Endothelial cell of umbilical vein (primary cell): ENCODE measurements around the gene LRRC8E. TPM values are rescaled to one million over a fixed set of nuclear protein-coding genes. Genes with fewer than 3 reads are reported as not detected.

Source experiments
- BruUV-seq: library from RNA; stranded (reverse); fragments of 400-500 nt; replicated peaks from 2 replicates; lab custom pipeline; 2021; lab: Mats Ljungman, UMichigan
- CTCF ChIA-PET: fragments of 300-600, 350-600 bp; sonication (Branson Sonifier 250); formaldehyde crosslinking; loops from one replicate; lab custom pipeline; 2021; ENCODE audit warnings: antibody characterized with exemption, inconsistent platforms; lab: Charles Lee
- POLR2A ChIA-PET: fragments of 300-600, 350-600 bp; sonication (Branson Sonifier 250); formaldehyde crosslinking; loops from one replicate; lab custom pipeline; 2021; ENCODE audit warnings: antibody characterized with exemption, inconsistent platforms; lab: Charles Lee
- DNase-seq: peaks from one replicate; pipeline ENCODE4 v3.0.0-alpha.2; 2011; ENCODE audit warnings: low read depth, low spot score
- FAIRE-seq: peaks from 2 replicates; lab custom pipeline; 2011; peaks lifted over from hg19 to GRCh38; lab: Jason Lieb, UNC
- H2AFZ ChIP-seq: 2 replicates; pipeline ENCODE4 v1.6.0; 2012; ENCODE audit warnings: low read depth, low read length, control low read depth, inconsistent platforms
- H3K27ac ChIP-seq: 2 replicates; pipeline ENCODE4 v1.5.1; 2011; ENCODE audit warnings: low read depth, mild to moderate bottlenecking, control low read depth, low read length, moderate library complexity; ENCODE audit not compliant: insufficient read depth
- H3K27me3 ChIP-seq, 2 experiments: 2 replicates each; pipeline versions ENCODE4 v1.6.0 to v1.6.1; 2011; ENCODE audit warnings: low read length in 2 of 2, mixed read lengths in 1 of 2; ENCODE audit not compliant: control insufficient read depth in 2 of 2, insufficient read depth in 2 of 2
- H3K36me3 ChIP-seq, 2 experiments: 2 replicates in 1 of 2; 3 replicates in 1 of 2; pipeline ENCODE4 v1.5.1; 2011; ENCODE audit warnings: low read length in 2 of 2, mild to moderate bottlenecking in 1 of 2, moderate library complexity in 1 of 2; ENCODE audit not compliant: control insufficient read depth in 2 of 2, insufficient read depth in 2 of 2; ENCODE audit errors: extremely low read depth in 1 of 2
- H3K4me1 ChIP-seq: 3 replicates; pipeline ENCODE4 v1.5.1; 2011; ENCODE audit warnings: mild to moderate bottlenecking, low read length; ENCODE audit not compliant: control insufficient read depth, insufficient read depth; ENCODE audit errors: extremely low read depth
- H3K4me2 ChIP-seq: 2 replicates; pipeline ENCODE4 v1.6.1; 2011; ENCODE audit warnings: low read length, control low read depth, mixed read lengths; ENCODE audit not compliant: insufficient read depth
- H3K4me3 ChIP-seq, 3 experiments: fragments of 200-600 bp in 1 of 3; sonication (generic), shearing (Covaris generic) in 1 of 3; replicated peaks in 1 of 3; 2 replicates each; pipeline ENCODE4 v1.5.1; 2011 to 2016; ENCODE audit warnings: control low read depth in 3 of 3, low read length in 3 of 3, mild to moderate bottlenecking in 2 of 3, inconsistent platforms in 1 of 3, low read depth in 1 of 3, moderate library complexity in 1 of 3; ENCODE audit not compliant: insufficient read depth in 1 of 3
- H3K79me2 ChIP-seq: 2 replicates; pipeline ENCODE4 v1.6.0; 2012; ENCODE audit warnings: low read length, inconsistent platforms; ENCODE audit not compliant: control insufficient read depth, insufficient read depth
- H3K9ac ChIP-seq: replicated peaks from 2 replicates; pipeline ENCODE3; 2011; ENCODE audit warnings: low read length, control low read depth; ENCODE audit not compliant: insufficient read depth; ENCODE audit errors: extremely low read depth
- H3K9me1 ChIP-seq: replicated peaks from 3 replicates; pipeline ENCODE4 v1.6.0; 2011; ENCODE audit warnings: mild to moderate bottlenecking, low read length; ENCODE audit not compliant: control insufficient read depth, insufficient read depth; ENCODE audit errors: extremely low read depth
- H3K9me3 ChIP-seq: replicated peaks from 2 replicates; pipeline ENCODE4 v1.5.1; 2012; ENCODE audit warnings: low read length, inconsistent platforms; ENCODE audit not compliant: control insufficient read depth, insufficient read depth
- H4K20me1 ChIP-seq: replicated peaks from 2 replicates; pipeline ENCODE3; 2011; ENCODE audit warnings: mild to moderate bottlenecking, low read length; ENCODE audit not compliant: control insufficient read depth, insufficient read depth; ENCODE audit errors: extremely low read depth
- EZH2 ChIP-seq: IDR thresholded peaks from 2 replicates; pipeline ENCODE4 v1.6.1; 2012; ENCODE audit warnings: borderline replicate concordance, low read depth, mild to moderate bottlenecking, moderate library complexity, low read length, inconsistent platforms; ENCODE audit not compliant: severe bottlenecking
- FOS ChIP-seq: IDR thresholded peaks from 2 replicates; pipeline ENCODE4 v1.6.1; 2011; ENCODE audit warnings: mild to moderate bottlenecking, low read length, moderate library complexity, borderline replicate concordance; ENCODE audit not compliant: insufficient read depth
- GATA2 ChIP-seq: IDR thresholded peaks from 2 replicates; pipeline ENCODE4 v1.7.0; 2011; ENCODE audit warnings: low read depth, mild to moderate bottlenecking, moderate library complexity, mixed read lengths, low read length; ENCODE audit not compliant: insufficient read length, insufficient read depth
- JUN ChIP-seq: IDR thresholded peaks from 2 replicates; pipeline ENCODE4 v1.6.1; 2011; ENCODE audit warnings: borderline replicate concordance, low read depth; ENCODE audit not compliant: insufficient read length, insufficient read depth
- MYC ChIP-seq: IDR thresholded peaks from one replicate; pipeline ENCODE4 v1.6.1; 2011; ENCODE audit warnings: mild to moderate bottlenecking, low read depth, low read length
- POLR2A ChIP-seq: IDR thresholded peaks from 2 replicates; pipeline ENCODE4 v1.6.1; 2012; ENCODE audit warnings: low read depth, mild to moderate bottlenecking, control low read depth, low read length
- POLR2AphosphoS5 ChIP-seq: IDR thresholded peaks from 2 replicates; pipeline ENCODE4 v1.6.1; 2012; ENCODE audit warnings: low read depth, mild to moderate bottlenecking, control low read depth, low read length, moderate library complexity; ENCODE audit not compliant: insufficient read depth
- dilution Hi-C: fragments of 300-500 bp; cut with MboI; formaldehyde crosslinking; loops from one replicate; pipeline ENCODE4 v1.15.0; 2019; ENCODE audit warnings: low sequenced_read_pairs; ENCODE audit not compliant: extremely low pct_ligation_motif_present
- intact Hi-C: fragments of 100-400 bp; cut with micrococcal nuclease; formaldehyde crosslinking; loops from one replicate; pipeline ENCODE4 v1.10.0; 2022
- polyA plus RNA-seq, 4 experiments: library from polyadenylated mRNA; depleted of rRNA in 3 of 4; stranded (reverse) in 3 of 4; unstranded in 1 of 4; fragments of >200 nt; gene quantifications; 2 replicates each; pipeline versions ENCODE4 v1.2.1 to v1.2.3, GENCODE V29; 2011 to 2012; ENCODE audit warnings: missing spikeins in 1 of 4
- total RNA-seq: library from RNA; stranded (reverse); gene quantifications from 2 replicates; pipeline ENCODE4 v1.2.3, GENCODE V29; 2021
- TF ChIP-seq, protein P1 (sequence below), 2 donors: IDR thresholded peaks; 1 replicate in 1 of 2; 2 replicates in 1 of 2; pipeline ENCODE4 v1.5.1; 2011; ENCODE audit warnings: low read length in 2 of 2, mild to moderate bottlenecking in 2 of 2, moderate library complexity in 2 of 2, control low read depth in 1 of 2, inconsistent platforms in 1 of 2, low read depth in 1 of 2; ENCODE audit not compliant: insufficient read depth in 1 of 2; ENCODE audit errors: extremely low read depth in 1 of 2
- TF ChIP-seq, protein P2 (sequence below): IDR thresholded peaks from 2 replicates; pipeline ENCODE4 v1.6.1; 2011; ENCODE audit not compliant: insufficient read depth, insufficient read length

The LRRC8E gene
- total and polyA plus RNA-seq, 2 donors (not counting 3 experiments of a cell fraction or from before 2014, with no cell fraction given) = 1.1 to 1.6 TPM

GRCh38 chr19:7867092-7867844 is 21.0 kb upstream of the LRRC8E start:
- Histone ChIP-seq H3K9me3 (no peaks in the 10 kb centered on the region), H3K36me3 (no peaks in the 10 kb centered on the region), H3K4me1 (peaks cover 7% of the 10 kb centered on the region), H3K4me2 (no peak overlapping the region), H3K79me2 (no peaks in the 10 kb centered on the region), H3K9me1 (no peaks in the 10 kb centered on the region), H4K20me1 (no peaks in the 10 kb centered on the region), H3K27me3 (peaks cover 12 to 18% of the 10 kb centered on the region in 2 experiments), H3K9ac (no peak overlapping the region), H3K27ac (no peak overlapping the region), H2AFZ (no peak overlapping the region), H3K4me3 (no peak overlapping the region)
- intact Hi-C loops = no loop called here
- no TSS peak for BruUV-seq
- dilution Hi-C loops = no loop called here
- no peak for FAIRE-seq
- POLR2A ChIA-PET = no interaction called here
- CTCF ChIA-PET = interaction anchor here (0.5 kb wide), 1 partner anchor 155 kb away, joined by 4 read pairs; no protein-coding TSS in a partner anchor
- no peak for DNase-seq
- TF ChIP-seq JUN = no peak
- no peak for TF ChIP-seq MYC
- no peak for TF ChIP-seq EZH2
- TF ChIP-seq FOS = no peak
- TF ChIP-seq GATA2 = no peak
- TF ChIP-seq POLR2A = no peak
- TF ChIP-seq, protein P1, sequence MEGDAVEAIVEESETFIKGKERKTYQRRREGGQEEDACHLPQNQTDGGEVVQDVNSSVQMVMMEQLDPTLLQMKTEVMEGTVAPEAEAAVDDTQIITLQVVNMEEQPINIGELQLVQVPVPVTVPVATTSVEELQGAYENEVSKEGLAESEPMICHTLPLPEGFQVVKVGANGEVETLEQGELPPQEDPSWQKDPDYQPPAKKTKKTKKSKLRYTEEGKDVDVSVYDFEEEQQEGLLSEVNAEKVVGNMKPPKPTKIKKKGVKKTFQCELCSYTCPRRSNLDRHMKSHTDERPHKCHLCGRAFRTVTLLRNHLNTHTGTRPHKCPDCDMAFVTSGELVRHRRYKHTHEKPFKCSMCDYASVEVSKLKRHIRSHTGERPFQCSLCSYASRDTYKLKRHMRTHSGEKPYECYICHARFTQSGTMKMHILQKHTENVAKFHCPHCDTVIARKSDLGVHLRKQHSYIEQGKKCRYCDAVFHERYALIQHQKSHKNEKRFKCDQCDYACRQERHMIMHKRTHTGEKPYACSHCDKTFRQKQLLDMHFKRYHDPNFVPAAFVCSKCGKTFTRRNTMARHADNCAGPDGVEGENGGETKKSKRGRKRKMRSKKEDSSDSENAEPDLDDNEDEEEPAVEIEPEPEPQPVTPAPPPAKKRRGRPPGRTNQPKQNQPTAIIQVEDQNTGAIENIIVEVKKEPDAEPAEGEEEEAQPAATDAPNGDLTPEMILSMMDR (IDR thresholded peaks at IDR 0.05; ENCODE audit: extremely low read depth in 1 of 2, insufficient read depth in 1 of 2, low read depth in 1 of 2, low read length in 2 of 2) = no peak
- TF ChIP-seq, protein P2, sequence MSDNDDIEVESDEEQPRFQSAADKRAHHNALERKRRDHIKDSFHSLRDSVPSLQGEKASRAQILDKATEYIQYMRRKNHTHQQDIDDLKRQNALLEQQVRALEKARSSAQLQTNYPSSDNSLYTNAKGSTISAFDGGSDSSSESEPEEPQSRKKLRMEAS = no peak
- no peak for TF ChIP-seq POLR2AphosphoS5
